Stimulated activated effector memory CD8-positive, alpha-beta T cell treated with anti-CD3 and anti-CD28 coated beads, Interleukin-12 subunit alpha, Interleukin-12 subunit beta, amount 100 ng/mL, for 72 hours (primary cell): ENCODE measurements around the gene TFAP2A.

ENCODE experiments used
- ATAC-seq: fragments of 150-1000 bp; cut with Tn5 transposase; 2 replicates; pipeline ENCODE4 v1.10.0; 2021
- DNase-seq, 2 donors: peaks; one replicate each; pipeline ENCODE4 v3.0.0; 2021 to 2022; ENCODE audit warnings: low spot score in 2 of 2
- H3K27ac Mint-ChIP-seq: one replicate; pipeline ENCODE4 v1.8.0; 2022; ENCODE audit warnings: mild to moderate bottlenecking, mixed read lengths
- H3K36me3 Mint-ChIP-seq: one replicate; pipeline ENCODE4 v1.8.0; 2022; ENCODE audit warnings: mild to moderate bottlenecking, mixed read lengths
- H3K4me1 Mint-ChIP-seq: one replicate; pipeline ENCODE4 v1.8.0; 2022; ENCODE audit warnings: mixed read lengths
- H3K4me3 Mint-ChIP-seq: one replicate; pipeline ENCODE4 v1.8.0; 2022; ENCODE audit warnings: mild to moderate bottlenecking, mixed read lengths
- H3K9me3 Mint-ChIP-seq: one replicate; pipeline ENCODE4 v1.8.0; 2022; ENCODE audit warnings: mixed read lengths

Gene TFAP2A

DNA sequence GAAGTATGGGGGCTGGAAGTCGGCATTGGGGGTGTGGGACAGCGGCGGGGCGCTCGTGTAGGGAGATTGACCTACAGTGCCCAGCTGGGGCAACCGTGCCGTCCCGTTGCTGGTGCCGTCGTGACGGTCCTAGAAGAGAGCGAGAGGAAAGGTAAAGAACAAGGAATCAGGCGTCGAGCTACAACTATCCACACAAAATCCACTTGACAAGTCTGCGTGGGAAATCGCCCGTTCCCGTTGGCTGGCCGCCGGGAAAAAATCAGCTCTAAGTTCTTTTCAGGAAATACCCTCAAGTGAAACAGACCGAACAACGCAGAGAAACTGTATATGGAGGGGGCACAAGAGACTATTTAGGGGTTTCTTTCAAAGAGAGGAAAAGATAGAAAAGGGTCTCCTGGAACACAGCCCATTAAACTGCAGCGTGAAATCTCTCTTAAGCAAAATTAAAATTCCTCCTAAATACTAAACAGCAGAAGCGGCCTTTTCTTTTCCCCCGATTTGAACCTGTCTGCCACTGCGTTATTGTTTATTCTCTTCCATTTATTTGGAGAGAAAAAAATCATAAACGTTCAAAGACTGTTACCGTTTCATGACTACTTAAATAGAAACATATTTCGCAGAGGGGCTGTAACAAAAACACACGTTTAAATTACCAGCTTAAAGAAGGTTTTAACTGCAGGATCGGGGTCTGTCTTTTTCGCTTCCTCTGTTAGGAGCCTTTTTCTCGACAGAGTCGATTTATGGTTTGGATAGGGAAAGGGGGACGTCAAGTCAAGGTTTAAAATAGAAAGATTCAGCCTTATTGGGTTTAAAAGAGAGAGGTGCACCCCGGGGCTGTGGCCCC lies 4.4 kb downstream of the TFAP2A start:
- Mint-ChIP-seq H3K27ac (no peak overlapping the region), H3K9me3 (peaks cover 5% of the 10 kb centered on the region), H3K36me3 (peaks cover 37% of the 10 kb centered on the region), H3K4me1 (peaks cover 54% of the 10 kb centered on the region), H3K4me3 (peak overlapping the region; percentile 92)
- DNase-seq, result no peak
- ATAC-seq, result no peak

DNA sequence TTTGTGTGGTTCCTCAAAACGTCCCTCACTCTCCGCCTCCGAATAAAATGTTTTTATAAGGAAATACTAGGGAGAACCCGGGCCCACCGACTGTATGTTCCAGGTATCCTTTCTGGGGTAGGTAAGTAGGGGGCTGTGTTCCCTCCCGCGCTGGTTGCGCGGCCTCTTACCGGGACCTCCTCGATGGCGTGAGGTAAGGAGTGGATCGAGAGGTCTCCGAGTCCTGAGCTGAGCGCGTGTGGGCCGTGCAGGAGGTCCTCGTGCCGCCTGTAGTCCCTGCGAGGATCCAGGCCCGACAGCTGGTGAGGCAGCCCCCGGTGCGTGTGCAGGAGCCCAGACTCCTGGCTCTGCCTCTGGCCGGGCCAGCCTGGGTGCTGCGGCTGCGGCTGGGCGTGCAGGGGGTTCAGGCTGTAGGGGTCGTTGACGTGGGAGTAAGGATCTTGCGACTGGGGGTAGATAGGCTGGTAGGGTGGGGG lies 5.1 kb downstream of the TFAP2A start:
- DNase-seq, result no peak
- peaks cover 2% of the 10 kb centered on the region for H3K9me3 Mint-ChIP-seq
- peaks cover 50% of the 10 kb centered on the region for H3K4me1 Mint-ChIP-seq
- H3K4me3 Mint-ChIP-seq, result peak overlapping the region; percentile 8
- H3K36me3 Mint-ChIP-seq, result peaks cover 35% of the 10 kb centered on the region
- H3K27ac Mint-ChIP-seq, result no peak overlapping the region
- no peak for ATAC-seq

GRCh38 chr6:10409233-10409721 lies 5.6 kb downstream of the TFAP2A start:
- no peak for ATAC-seq
- H3K27ac Mint-ChIP-seq, result no peak overlapping the region
- H3K36me3 Mint-ChIP-seq, result peaks cover 30% of the 10 kb centered on the region
- H3K9me3 Mint-ChIP-seq, result peaks cover 2% of the 10 kb centered on the region
- H3K4me3 Mint-ChIP-seq, result peak overlapping the region; percentile 8
- peaks cover 48% of the 10 kb centered on the region for H3K4me1 Mint-ChIP-seq
- DNase-seq, result no peak

- DNase-seq (no peak), ATAC-seq (no peak)
- H3K4me3 Mint-ChIP-seq, result no peak overlapping the region
- H3K27ac Mint-ChIP-seq, result no peak overlapping the region
- H3K9me3 Mint-ChIP-seq, result peaks cover 2% of the 10 kb centered on the region
- peaks cover 39% of the 10 kb centered on the region for H3K4me1 Mint-ChIP-seq
- H3K36me3 Mint-ChIP-seq, result peaks cover 23% of the 10 kb centered on the region
Observed at GRCh38 chr6:10408457-10408856, 6.4 kb downstream of the TFAP2A start.

DNA sequence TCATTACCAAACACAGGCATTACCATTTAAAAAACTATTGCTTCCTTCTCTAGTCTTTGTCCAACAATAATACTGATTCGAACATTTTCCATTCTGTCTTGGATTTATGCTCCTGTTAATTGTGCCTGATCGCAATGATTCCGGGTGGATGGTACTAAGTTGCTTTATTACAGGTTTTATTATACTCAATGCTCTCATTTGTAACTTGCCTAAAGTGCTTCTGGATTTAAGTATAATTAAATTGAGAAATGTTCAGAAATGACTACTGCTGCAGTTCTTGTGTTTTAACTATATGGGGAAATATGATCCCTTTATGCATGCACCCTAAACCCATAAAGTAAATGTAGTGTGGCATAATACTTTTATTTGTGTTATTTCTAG lies 7.2 kb downstream of the TFAP2A start:
- no peak for DNase-seq
- H3K4me1 Mint-ChIP-seq, result peaks cover 33% of the 10 kb centered on the region
- no peak overlapping the region for H3K4me3 Mint-ChIP-seq
- H3K27ac Mint-ChIP-seq, result no peak overlapping the region
- peaks cover 2% of the 10 kb centered on the region for H3K9me3 Mint-ChIP-seq
- peaks cover 17% of the 10 kb centered on the region for H3K36me3 Mint-ChIP-seq
- ATAC-seq, result no peak

- H3K4me3 Mint-ChIP-seq, result no peak overlapping the region
- peaks cover 17% of the 10 kb centered on the region for H3K36me3 Mint-ChIP-seq
- ATAC-seq (no peak), DNase-seq (no peak)
- H3K27ac Mint-ChIP-seq, result no peak overlapping the region
- peaks cover 29% of the 10 kb centered on the region for H3K4me1 Mint-ChIP-seq
- H3K9me3 Mint-ChIP-seq, result peaks cover 2% of the 10 kb centered on the region
Observed at GRCh38 chr6:10407018-10407673, 7.7 kb downstream of the TFAP2A start.

GRCh38 chr6:10406556-10406955 lies 8.3 kb downstream of the TFAP2A start:
- peaks cover 2% of the 10 kb centered on the region for H3K9me3 Mint-ChIP-seq
- H3K4me3 Mint-ChIP-seq, result no peak overlapping the region
- ATAC-seq, result no peak

GRCh38 chr6:10405513-10405900 lies 9.4 kb downstream of the TFAP2A start:
- DNase-seq (no peak), ATAC-seq (no peak)
- Mint-ChIP-seq H3K4me3 (peak overlapping the region; percentile 68), H3K9me3 (peaks cover 5% of the 10 kb centered on the region), H3K27ac (no peak overlapping the region), H3K36me3 (peaks cover 9% of the 10 kb centered on the region), H3K4me1 (peaks cover 13% of the 10 kb centered on the region)

More at GRCh38 chr6:10406556-10406955, 8.3 kb downstream of the TFAP2A start:
- no peak for DNase-seq
- Mint-ChIP-seq H3K36me3 (peaks cover 17% of the 10 kb centered on the region), H3K4me1 (peaks cover 23% of the 10 kb centered on the region), H3K27ac (no peak overlapping the region)

- Mint-ChIP-seq H3K36me3 (peaks cover 4% of the 10 kb centered on the region), H3K4me3 (peak overlapping the region; percentile 68), H3K27ac (peak overlapping the region; percentile 54), H3K4me1 (peaks cover 8% of the 10 kb centered on the region), H3K9me3 (peaks cover 5% of the 10 kb centered on the region)
- ATAC-seq (no peak), DNase-seq (peak in 1 of 2 donors; percentile 46)
Observed at GRCh38 chr6:10404799-10405512, 9.9 kb downstream of the TFAP2A start.

GRCh38 chr6:10404107-10404798 lies 10.6 kb downstream of the TFAP2A start:
- Mint-ChIP-seq H3K9me3 (peaks cover 3% of the 10 kb centered on the region), H3K36me3 (no peaks in the 10 kb centered on the region), H3K27ac (peak overlapping the region; percentile 54), H3K4me3 (peak overlapping the region; percentile 68), H3K4me1 (peaks cover 1% of the 10 kb centered on the region)
- DNase-seq (peak; percentile 62 to 90), ATAC-seq (peak; percentile 98)

DNA sequence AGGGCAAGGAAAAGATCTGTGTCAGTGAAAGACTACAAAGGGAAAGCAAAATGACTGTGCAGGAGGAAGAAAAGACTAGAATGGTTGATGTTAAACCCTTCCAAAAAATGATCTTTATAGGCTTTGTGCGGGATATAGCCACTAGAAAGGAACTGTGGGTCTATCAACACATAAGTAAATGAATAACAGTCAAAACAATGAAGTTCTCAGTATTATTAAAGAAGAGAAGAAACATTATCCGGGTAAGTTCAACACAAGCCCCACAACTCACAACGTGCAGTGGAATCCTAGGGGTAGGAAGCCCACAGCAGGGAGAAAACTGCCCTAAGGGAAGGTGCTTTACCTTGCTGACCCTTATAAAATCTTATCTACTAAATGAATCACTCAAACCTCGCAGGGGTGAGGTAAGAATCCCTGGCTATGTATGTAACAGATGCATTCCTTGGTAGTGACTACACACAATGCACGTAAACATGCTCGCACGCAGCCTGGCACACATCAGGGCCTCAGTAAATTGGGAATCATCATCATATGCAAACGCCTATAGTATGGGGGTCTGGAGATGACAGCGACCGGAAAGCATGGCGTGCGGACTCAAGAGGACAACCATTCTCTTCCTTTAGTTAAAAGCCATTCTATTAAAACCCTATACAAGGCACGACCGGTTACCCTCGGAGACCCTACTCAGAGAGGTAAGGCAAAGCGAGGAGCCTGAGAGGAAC lies 11.3 kb downstream of the TFAP2A start:
- ATAC-seq (peak; percentile 4), DNase-seq (no peak)
- H3K4me1 Mint-ChIP-seq, result no peaks in the 10 kb centered on the region
- H3K9me3 Mint-ChIP-seq, result peaks cover 6% of the 10 kb centered on the region
- peak overlapping the region; percentile 68 for H3K4me3 Mint-ChIP-seq
- H3K36me3 Mint-ChIP-seq, result no peaks in the 10 kb centered on the region
- no peak overlapping the region for H3K27ac Mint-ChIP-seq

DNA sequence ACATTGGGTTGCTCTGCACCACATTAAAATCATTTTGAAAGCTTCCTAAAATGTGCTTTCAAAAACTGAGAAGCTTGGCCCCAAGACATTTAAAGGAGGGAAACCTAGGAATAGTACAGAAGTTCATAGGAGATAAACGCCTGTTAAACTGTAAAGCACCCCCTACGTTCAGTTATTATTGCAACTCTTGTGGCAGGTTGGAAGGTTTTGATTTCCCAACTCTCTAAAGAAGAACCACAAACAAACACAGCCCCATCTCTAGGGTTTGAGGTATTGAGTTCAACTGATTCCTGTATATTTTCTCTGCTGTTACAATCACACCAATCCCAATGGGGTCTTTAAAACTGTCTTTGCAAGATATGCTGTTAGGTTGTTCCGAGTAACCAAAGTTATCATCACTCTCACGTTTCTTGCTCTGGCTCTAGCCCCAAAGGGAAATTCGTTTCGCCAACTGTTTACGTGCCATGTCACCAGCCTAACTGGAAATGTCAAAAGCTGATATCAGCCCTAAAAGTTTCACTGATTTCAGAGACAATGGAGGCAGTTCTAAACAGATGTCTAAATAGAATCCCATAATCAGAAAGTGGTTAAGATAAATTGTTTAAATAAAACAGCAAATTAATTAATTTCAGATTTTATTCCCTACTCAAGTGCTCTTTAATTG lies 12.1 kb downstream of the TFAP2A start:
- DNase-seq, result no peak
- H3K27ac Mint-ChIP-seq, result no peak overlapping the region
- H3K36me3 Mint-ChIP-seq, result no peaks in the 10 kb centered on the region
- H3K4me3 Mint-ChIP-seq, result peak overlapping the region; percentile 68
- H3K4me1 Mint-ChIP-seq, result no peaks in the 10 kb centered on the region
- no peak for ATAC-seq
- peaks cover 6% of the 10 kb centered on the region for H3K9me3 Mint-ChIP-seq

GRCh38 chr6:10401632-10402223 lies 13.1 kb downstream of the TFAP2A start:
- DNase-seq (no peak), ATAC-seq (no peak)
- Mint-ChIP-seq H3K9me3 (peaks cover 6% of the 10 kb centered on the region), H3K4me1 (no peaks in the 10 kb centered on the region), H3K4me3 (no peak overlapping the region), H3K36me3 (no peaks in the 10 kb centered on the region), H3K27ac (no peak overlapping the region)
